SU-DHL-6 (cell line): ENCODE results near the gene CRYBB2.

ENCODE experiments used
- H2AFZ ChIP-seq: fragments of 200-600 bp; sonication (generic); 2 replicates; pipeline ENCODE4 v1.6.1; 2014; ENCODE audit warnings: low read depth, mild to moderate bottlenecking, moderate library complexity, mixed read lengths, antibody characterized with exemption, low read length; ENCODE audit not compliant: severe bottlenecking
- H3F3A ChIP-seq: fragments of 200-600 bp; shearing (Covaris generic); 2 replicates; pipeline ENCODE4 v1.6.0; 2016; ENCODE audit warnings: antibody characterized with exemption, mild to moderate bottlenecking; ENCODE audit not compliant: insufficient read depth
- H3K27ac ChIP-seq: fragments of 200-600 bp; sonication (generic); 2 replicates; pipeline ENCODE4 v1.5.1; 2016; ENCODE audit warnings: low read depth, mild to moderate bottlenecking, low read length, moderate library complexity, mixed read lengths
- H3K27me3 ChIP-seq: fragments of 200-600 bp; sonication (generic), shearing (Covaris generic); 2 replicates; pipeline ENCODE4 v1.6.0; 2014; ENCODE audit warnings: mild to moderate bottlenecking, low read length
- H3K36me3 ChIP-seq: fragments of 200-600 bp; sonication (generic); 2 replicates; pipeline ENCODE4 v1.6.1; 2014; ENCODE audit warnings: mild to moderate bottlenecking, low read length, mixed read lengths
- H3K4me2 ChIP-seq: fragments of 300-600, 200-600 bp; shearing (Covaris generic), sonication (generic); 2 replicates; pipeline ENCODE4 v1.6.0; 2014; ENCODE audit warnings: low read length, low read depth, mild to moderate bottlenecking; ENCODE audit not compliant: poor library complexity, severe bottlenecking
- H3K4me3 ChIP-seq: fragments of 200-600 bp; sonication (generic); 2 replicates; pipeline ENCODE4 v1.5.1; 2014; ENCODE audit warnings: antibody characterized with exemption, low read length, mild to moderate bottlenecking, mixed read lengths; ENCODE audit not compliant: insufficient read depth, poor library complexity, severe bottlenecking
- H3K79me2 ChIP-seq: fragments of 200-600 bp; sonication (generic); 2 replicates; pipeline ENCODE4 v1.6.1; 2014; ENCODE audit warnings: mild to moderate bottlenecking, low read length, moderate library complexity; ENCODE audit not compliant: insufficient read depth
- H3K9ac ChIP-seq: fragments of 200-600 bp; sonication (generic); 2 replicates; pipeline ENCODE4 v1.7.0; 2014; ENCODE audit warnings: mild to moderate bottlenecking, low read length
- H3K9me2 ChIP-seq: fragments of 200-600 bp; sonication (generic); replicated peaks from 2 replicates; pipeline ENCODE4 v1.6.1; 2014; ENCODE audit warnings: low read length; ENCODE audit not compliant: insufficient read depth
- H3K9me3 ChIP-seq: fragments of 200-600 bp; sonication (generic); 2 replicates; pipeline ENCODE4 v1.6.1; 2014; ENCODE audit warnings: low read length, mixed read lengths; ENCODE audit not compliant: insufficient read depth
- H4K20me1 ChIP-seq: fragments of 200-600 bp; sonication (generic); 2 replicates; pipeline ENCODE4 v1.6.1; 2014; ENCODE audit warnings: low read depth, mild to moderate bottlenecking, antibody characterized with exemption, low read length, moderate library complexity, mixed read lengths
- CTCF ChIP-seq: fragments of 200-600 bp; sonication (generic); IDR thresholded peaks from one replicate; pipeline ENCODE4 v1.5.1; 2017; ENCODE audit warnings: antibody characterized with exemption, mild to moderate bottlenecking, low read length, moderate library complexity; ENCODE audit not compliant: insufficient read depth, poor library complexity, severe bottlenecking
- EZH2phosphoT487 ChIP-seq: fragments of 200-600 bp; sonication (generic), shearing (Covaris generic); conservative IDR thresholded peaks from 2 replicates; pipeline ENCODE4 v1.6.1; 2018; ENCODE audit warnings: mild to moderate bottlenecking, antibody characterized with exemption, low read length, moderate library complexity, mixed read lengths

CRYBB2 gene

GRCh38 chr22:25182131-25183110 lies 37.0 kb upstream of the CRYBB2 start:
- Histone ChIP-seq H3F3A (no peaks in the 10 kb centered on the region), H3K79me2 (no peaks in the 10 kb centered on the region), H3K36me3 (no peaks in the 10 kb centered on the region), H3K9me2 (no peaks in the 10 kb centered on the region), H3K4me3 (no peak overlapping the region), H4K20me1 (no peaks in the 10 kb centered on the region), H3K9me3 (no peaks in the 10 kb centered on the region), H3K27me3 (no peaks in the 10 kb centered on the region), H3K4me2 (no peak overlapping the region), H3K27ac (no peak overlapping the region), H2AFZ (no peak overlapping the region), H3K9ac (no peak overlapping the region)
- no peak for TF ChIP-seq EZH2phosphoT487
- TF ChIP-seq CTCF, result no peak

GRCh38 chr22:25183949-25184619 lies 35.4 kb upstream of the CRYBB2 start:
- no peaks in the 10 kb centered on the region for H3K9me3 ChIP-seq

GRCh38 chr22:25186140-25186539 lies 33.3 kb upstream of the CRYBB2 start:
- Histone ChIP-seq H3K4me3 (no peak overlapping the region), H3K9ac (no peak overlapping the region), H3K79me2 (no peaks in the 10 kb centered on the region), H3K9me3 (no peaks in the 10 kb centered on the region), H2AFZ (no peak overlapping the region), H3K27me3 (no peaks in the 10 kb centered on the region), H3K36me3 (no peaks in the 10 kb centered on the region), H4K20me1 (no peaks in the 10 kb centered on the region), H3K9me2 (no peaks in the 10 kb centered on the region), H3K27ac (no peak overlapping the region), H3F3A (no peaks in the 10 kb centered on the region), H3K4me2 (no peak overlapping the region)
- TF ChIP-seq CTCF (no peak), EZH2phosphoT487 (no peak)

More at GRCh38 chr22:25183949-25184619, 35.4 kb upstream of the CRYBB2 start:
- Histone ChIP-seq H3K4me3 (no peak overlapping the region), H3K4me2 (no peak overlapping the region), H4K20me1 (no peaks in the 10 kb centered on the region), H3K9ac (no peak overlapping the region), H3K9me2 (no peaks in the 10 kb centered on the region), H3K36me3 (no peaks in the 10 kb centered on the region), H3K27ac (no peak overlapping the region), H2AFZ (no peak overlapping the region), H3K79me2 (no peaks in the 10 kb centered on the region), H3K27me3 (no peaks in the 10 kb centered on the region), H3F3A (no peaks in the 10 kb centered on the region)
- no peak for TF ChIP-seq EZH2phosphoT487
- TF ChIP-seq CTCF, result no peak
